ENCODE measurements around the gene CASP10. TPM values are rescaled to one million over a fixed set of nuclear protein-coding genes. Genes with fewer than 3 reads are reported as not detected.

The CASP10 gene
- total and polyA plus RNA-seq, 2 of the 8 experiments (the other 6 are each of a cell fraction or from before 2014, with no cell fraction given): 2.3 to 4.0 TPM

DNA sequence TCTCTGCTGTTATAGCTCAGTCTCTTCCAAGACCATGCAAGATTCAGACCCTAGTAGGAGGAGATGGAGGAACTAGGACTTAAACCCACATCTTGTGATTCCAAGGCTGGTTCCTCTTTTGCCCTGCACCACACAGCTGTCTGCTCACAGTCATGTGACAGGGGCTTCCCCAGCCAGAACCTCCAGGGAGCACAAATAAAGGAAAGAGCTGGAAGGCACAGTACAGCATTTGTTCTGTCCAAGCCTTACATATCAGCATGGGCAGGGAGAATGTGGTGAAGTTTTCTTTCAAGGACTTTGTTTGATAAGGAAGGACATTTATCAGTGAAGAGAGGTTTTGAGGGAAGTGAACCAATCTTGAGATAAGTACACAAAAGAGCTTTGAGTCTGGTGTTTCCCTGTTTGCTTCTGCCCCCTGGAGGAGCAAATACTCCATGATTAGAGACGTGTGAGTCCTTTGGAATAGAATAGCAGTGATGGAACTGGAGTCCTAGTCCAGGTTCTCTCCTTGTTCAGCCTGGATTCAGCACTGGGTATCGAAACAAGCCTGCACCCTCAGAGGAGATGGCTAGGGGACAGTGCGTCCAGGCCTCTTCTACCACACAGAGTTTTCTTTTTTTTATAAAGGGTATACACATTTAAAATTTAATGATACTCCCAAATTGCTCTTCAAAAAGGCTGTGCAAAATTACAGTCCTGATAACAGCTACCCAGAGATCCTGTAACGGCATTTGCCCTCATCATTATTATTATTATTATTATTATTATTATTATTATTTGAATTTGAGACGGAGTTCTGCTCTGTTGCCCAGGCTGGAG lies 24.6 kb upstream of the CASP10 start:
- CTCF ChIA-PET (ENCODE audit: partially characterized antibody): interaction anchor here (0.6 to 4.1 kb wide), 49 partner anchors 8 to 300 kb away, joined by 3 to 61 read pairs (median 5); partner anchors contain the start of genes CASP10, CLK1, NDUFB3 and ORC2
- Histone ChIP-seq H4K5ac (ENCODE audit: insufficient read length, low read depth, low read length) (peak overlapping the region; percentile 52), H2AK5ac (ENCODE audit: low read depth, low read length) (no peak overlapping the region), H2AFZ (ENCODE audit: low read length) (peak overlapping the region; percentile 98), H3K4me3 (ENCODE audit: extremely low read depth in 1 of 4, insufficient read depth in 2 of 4, low read depth in 3 of 4, low read length in 4 of 4) (no peak overlapping the region), H3K23ac (ENCODE audit: insufficient read length) (no peak overlapping the region), H3K14ac (ENCODE audit: insufficient read length) (no peak overlapping the region), H3K27me3 (replicated peaks in 1 of 4; ENCODE audit: control insufficient read depth in 3 of 4, extremely low read depth in 1 of 4, insufficient read depth in 3 of 4, low read length in 3 of 4) (no peaks in the 10 kb centered on the region), H3K79me2 (ENCODE audit: control insufficient read depth in 1 of 2, insufficient read depth in 2 of 2, low read length in 2 of 2) (no peaks in the 10 kb centered on the region), H3K4me1 (replicated peaks in 1 of 4; ENCODE audit: control insufficient read depth in 3 of 4, insufficient read depth in 4 of 4, low read length in 3 of 4) (peaks cover 0 to 6% (median 3%) of the 10 kb centered on the region in 4 experiments; a peak in 1 of 7 replicates), H3K4ac (replicated peaks; ENCODE audit: insufficient read length, low read depth, low read length) (no peak overlapping the region), H4K20me1 (replicated peaks in 1 of 2; ENCODE audit: control insufficient read depth in 1 of 2, insufficient read depth in 2 of 2, low read length in 2 of 2) (no peaks in the 10 kb centered on the region), H2BK5ac (ENCODE audit: low read depth, low read length) (no peak overlapping the region), H2BK20ac (ENCODE audit: low read length) (no peak overlapping the region), H2BK15ac (ENCODE audit: low read length) (no peak overlapping the region), H4K8ac (ENCODE audit: extremely low read depth, insufficient read depth, low read length) (no peak overlapping the region), H4K91ac (replicated peaks; ENCODE audit: insufficient read length, low read length) (no peak overlapping the region), H3K36me3 (ENCODE audit: control insufficient read depth in 2 of 4, insufficient read depth in 4 of 4, low read length in 3 of 4) (no peaks in the 10 kb centered on the region; a peak in 1 of 8 replicates), H3K23me2 (ENCODE audit: low read depth, low read length) (no peaks in the 10 kb centered on the region), H3K9ac (replicated peaks in 1 of 4; ENCODE audit: extremely low read depth in 1 of 4, low read depth in 3 of 4, low read length in 3 of 4) (no peak overlapping the region), H2BK120ac (replicated peaks; ENCODE audit: low read depth, low read length) (no peak overlapping the region), H3K27ac (ENCODE audit: low read depth, low read length) (peak overlapping the region; percentile 31; the same call in 1 of the 2 replicates), H3K56ac (replicated peaks; ENCODE audit: insufficient read length, low read depth, low read length) (no peak overlapping the region), H3K18ac (ENCODE audit: extremely low read depth, low read length) (no peak overlapping the region), H2BK12ac (ENCODE audit: low read depth, low read length) (no peak overlapping the region), H3K79me1 (ENCODE audit: low read depth, low read length) (no peaks in the 10 kb centered on the region), H3K9me3 (ENCODE audit: insufficient read depth in 2 of 2, low read depth in 1 of 2, low read length in 1 of 2) (no peaks in the 10 kb centered on the region), H3K4me2 (ENCODE audit: insufficient read depth in 1 of 2, low read depth in 2 of 2, low read length in 2 of 2) (0 out of 4 replicates have a peak overlapping the region, but pooled peaks of 1 of the 2 experiments have one; percentile 30)
- WGBS, 2 experiments (ENCODE audit: extremely low coverage in 1 of 2, insufficient coverage in 1 of 2, insufficient read length in 1 of 2, insufficient replicate concordance in 2 of 2, low coverage in 1 of 2, low lambda C conversion rate in 2 of 2, missing lambda C conversion rate in 1 of 2): 70% methylated on average over 5 of the region's 5 CpGs; no CpG with 5 or more reads in 1 of the 2 experiments
- FAIRE-seq: peak; percentile 13
- peak in 1 of 2 experiments; percentile 55 for DNase-seq (ENCODE audit: low read depth in 1 of 2, low spot score in 2 of 2)
- POLR2A ChIA-PET (ENCODE audit: partially characterized antibody): interaction anchor here (0.6 to 2.2 kb wide), 6 partner anchors 17 to 195 kb away, joined by 3 to 11 read pairs (median 4); partner anchors contain the start of gene ORC2
- TF ChIP-seq BRCA1 (IDR thresholded peaks at IDR 0.05; ENCODE audit: low read depth, low read length) (no peak), JUND (IDR thresholded peaks at IDR 0.05; ENCODE audit: low read length) (no peak), GABPA (IDR thresholded peaks at IDR 0.05; ENCODE audit: borderline replicate concordance, insufficient read depth, low read length) (no peak), KDM1A (IDR thresholded peaks at IDR 0.05; ENCODE audit: borderline replicate concordance, low read length) (no peak), NRF1 (IDR thresholded peaks at IDR 0.05; ENCODE audit: low read depth, low read length) (no peak), TBP (IDR thresholded peaks at IDR 0.05; ENCODE audit: low read depth, low read length) (no peak), POLR2AphosphoS5 (IDR thresholded peaks at IDR 0.05; ENCODE audit: low read depth, low read length) (no peak), HDAC6 (IDR thresholded peaks at IDR 0.05; ENCODE audit: low read depth, low read length) (no peak)
- TF ChIP-seq, protein P1, sequence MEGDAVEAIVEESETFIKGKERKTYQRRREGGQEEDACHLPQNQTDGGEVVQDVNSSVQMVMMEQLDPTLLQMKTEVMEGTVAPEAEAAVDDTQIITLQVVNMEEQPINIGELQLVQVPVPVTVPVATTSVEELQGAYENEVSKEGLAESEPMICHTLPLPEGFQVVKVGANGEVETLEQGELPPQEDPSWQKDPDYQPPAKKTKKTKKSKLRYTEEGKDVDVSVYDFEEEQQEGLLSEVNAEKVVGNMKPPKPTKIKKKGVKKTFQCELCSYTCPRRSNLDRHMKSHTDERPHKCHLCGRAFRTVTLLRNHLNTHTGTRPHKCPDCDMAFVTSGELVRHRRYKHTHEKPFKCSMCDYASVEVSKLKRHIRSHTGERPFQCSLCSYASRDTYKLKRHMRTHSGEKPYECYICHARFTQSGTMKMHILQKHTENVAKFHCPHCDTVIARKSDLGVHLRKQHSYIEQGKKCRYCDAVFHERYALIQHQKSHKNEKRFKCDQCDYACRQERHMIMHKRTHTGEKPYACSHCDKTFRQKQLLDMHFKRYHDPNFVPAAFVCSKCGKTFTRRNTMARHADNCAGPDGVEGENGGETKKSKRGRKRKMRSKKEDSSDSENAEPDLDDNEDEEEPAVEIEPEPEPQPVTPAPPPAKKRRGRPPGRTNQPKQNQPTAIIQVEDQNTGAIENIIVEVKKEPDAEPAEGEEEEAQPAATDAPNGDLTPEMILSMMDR (IDR thresholded peaks at IDR 0.05; ENCODE audit: control extremely low read depth in 1 of 3, insufficient read depth in 1 of 3, low read depth in 1 of 3, low read length in 3 of 3): peak in 2 of 3 experiments; percentile 64 to 76; a peak in 3 of 4 replicates

All from H1 (cell line).